HG03045 (cell line): Measurements from ENCODE around the gene XIRP2.
"Not testable (repeated sequence)": the region's sequence is repeated elsewhere in the genome, so short reads cannot be mapped to it uniquely, and the experiment has no call there.

Experiments
- ATAC-seq: cut with Tn5 transposase; IDR thresholded peaks from one replicate; pipeline ENCODE4 v1.9.1; 2021; ENCODE audit warnings: mild to moderate bottlenecking, moderate library complexity; ENCODE audit not compliant: unreplicated experiment

Gene XIRP2

DNA sequence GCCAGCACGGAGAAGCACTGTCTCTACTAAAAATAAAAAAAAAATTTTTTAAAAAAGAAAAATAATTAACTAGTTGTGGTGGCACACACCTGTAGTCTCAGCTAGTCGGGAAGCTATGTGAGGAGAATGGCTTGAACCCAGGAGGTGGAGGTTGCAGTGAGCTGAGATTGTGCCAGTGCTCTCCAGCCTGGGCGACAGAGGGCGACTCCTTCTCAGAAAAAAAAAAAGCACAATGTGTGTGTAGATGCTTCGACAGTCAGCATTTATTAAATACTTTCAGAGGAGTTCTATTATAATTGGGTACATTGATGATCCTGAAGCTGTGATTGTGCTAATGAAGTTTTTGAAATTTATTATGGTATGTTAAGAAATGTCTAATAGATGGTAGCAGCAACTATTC lies 46.5 kb downstream of the XIRP2 start:
- ATAC-seq, result no peak

GRCh38 chr2:166942377-166942776 lies 54.1 kb downstream of the XIRP2 start:
- ATAC-seq, result no peak

- no peak for ATAC-seq
These were observed 56.6 kb downstream of the XIRP2 start for GRCh38 chr2:166944909-166945308.

DNA sequence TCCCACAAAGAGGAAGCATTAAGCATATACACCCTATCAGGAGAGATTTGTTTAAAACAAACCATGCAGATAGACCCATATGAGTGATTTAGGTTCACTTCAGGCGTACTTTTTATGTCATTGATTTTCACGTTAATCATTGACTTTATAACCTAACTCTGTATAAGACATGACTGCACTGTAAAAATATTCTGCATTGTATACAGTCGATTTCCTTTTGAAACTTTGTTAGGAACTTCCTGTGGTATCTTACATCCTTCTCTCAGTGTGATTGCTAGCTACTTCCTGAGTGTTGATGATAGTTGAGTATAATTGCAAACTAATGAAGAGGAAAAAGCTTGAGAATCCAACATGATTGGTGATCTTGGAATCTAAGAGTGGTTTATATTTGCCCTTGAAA lies 69.4 kb downstream of the XIRP2 start:
- no peak for ATAC-seq

DNA sequence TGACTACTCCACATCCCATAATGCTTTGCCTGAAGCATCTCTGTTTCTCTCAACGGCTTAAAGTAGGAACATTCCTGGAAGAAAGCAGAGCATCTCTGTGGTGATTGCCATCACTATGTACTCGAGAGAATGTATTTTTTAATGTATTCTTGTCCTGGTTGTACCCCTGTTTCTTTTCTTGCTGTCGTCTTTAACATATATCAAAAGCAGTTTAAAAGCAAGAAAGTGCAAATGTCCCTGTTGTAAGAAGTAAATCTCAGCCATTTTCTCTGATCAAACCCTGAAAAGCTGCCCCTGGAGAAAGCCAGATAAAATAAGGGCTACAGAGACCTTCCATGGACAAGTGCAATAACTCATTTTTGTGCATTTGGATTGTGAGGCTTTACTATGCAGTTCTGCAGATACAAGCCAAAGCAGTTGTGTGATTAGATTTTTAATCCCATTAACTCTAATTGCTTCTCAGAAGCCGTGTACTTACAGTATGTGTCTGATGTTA lies 70.8 kb downstream of the XIRP2 start:
- ATAC-seq, result no peak

- ATAC-seq, result no peak
These were observed 71.3 kb downstream of the XIRP2 start for GRCh38 chr2:166959556-166959955.

DNA sequence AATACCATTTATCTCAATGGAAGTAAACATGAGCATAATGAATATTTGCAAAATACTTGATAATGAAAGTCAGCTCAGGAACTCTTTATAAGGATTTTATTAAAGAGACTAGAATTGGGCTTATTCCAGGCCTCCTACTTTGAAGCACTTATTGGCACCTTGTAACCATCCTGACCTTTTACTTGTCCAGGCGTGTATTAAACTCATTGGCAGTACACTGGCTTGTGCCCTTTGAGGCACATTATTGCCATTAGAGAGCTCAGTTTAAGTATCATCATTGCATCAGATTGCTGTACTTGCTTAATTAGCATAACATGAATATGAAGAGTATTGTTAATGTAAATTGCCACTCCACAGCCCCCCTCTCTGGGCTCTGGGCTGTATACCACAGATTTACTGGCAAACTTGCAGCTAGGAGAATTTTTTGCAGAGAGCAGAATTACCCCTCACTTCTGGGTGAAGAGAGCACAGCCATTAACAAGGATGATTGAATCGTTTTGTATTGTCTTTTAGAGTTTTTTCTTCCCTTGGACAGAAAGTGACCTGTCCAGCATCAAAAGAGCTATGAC lies 72.5 kb downstream of the XIRP2 start:
- no peak for ATAC-seq

- no peak for ATAC-seq
These were observed 73.7 kb downstream of the XIRP2 start for GRCh38 chr2:166961933-166962332.

DNA sequence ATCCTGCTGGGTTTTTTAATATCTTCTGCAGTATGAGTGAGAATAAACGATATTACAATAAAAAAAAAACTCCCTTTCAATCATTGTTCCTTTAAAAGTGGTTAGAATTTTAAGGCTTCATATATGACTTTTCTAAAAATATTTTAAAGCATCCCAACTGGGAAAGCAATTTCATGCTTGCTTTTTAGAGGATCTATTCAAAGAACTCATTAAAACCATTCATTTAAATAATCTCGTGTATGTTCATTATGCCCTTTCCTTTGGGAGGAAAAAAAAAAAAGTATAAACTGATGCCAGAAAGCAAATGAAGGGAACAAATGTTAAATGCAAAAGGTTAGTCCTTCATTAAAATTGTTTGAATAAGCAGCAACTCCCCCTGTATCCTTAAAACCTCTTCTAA lies 81.2 kb downstream of the XIRP2 start:
- no peak for ATAC-seq

DNA sequence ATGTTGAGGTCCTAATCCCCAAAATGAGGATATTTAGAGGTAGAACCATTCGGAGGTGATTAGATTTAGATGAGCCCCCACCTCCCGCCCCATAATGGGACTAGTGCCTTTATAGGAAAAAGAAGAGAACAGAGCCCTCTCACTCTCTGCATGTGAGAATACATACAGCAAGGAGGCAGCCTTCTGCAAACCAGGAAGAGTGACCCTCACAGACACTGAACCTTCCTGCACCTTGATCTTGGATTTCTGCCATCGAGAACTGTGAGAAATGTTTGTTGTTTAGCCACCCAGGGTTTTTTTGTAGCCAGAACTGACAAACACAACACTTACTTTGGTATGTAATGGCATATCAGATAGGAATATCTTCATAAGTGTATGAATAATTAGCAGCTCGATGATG lies 83.7 kb downstream of the XIRP2 start:
- ATAC-seq, result no peak

DNA sequence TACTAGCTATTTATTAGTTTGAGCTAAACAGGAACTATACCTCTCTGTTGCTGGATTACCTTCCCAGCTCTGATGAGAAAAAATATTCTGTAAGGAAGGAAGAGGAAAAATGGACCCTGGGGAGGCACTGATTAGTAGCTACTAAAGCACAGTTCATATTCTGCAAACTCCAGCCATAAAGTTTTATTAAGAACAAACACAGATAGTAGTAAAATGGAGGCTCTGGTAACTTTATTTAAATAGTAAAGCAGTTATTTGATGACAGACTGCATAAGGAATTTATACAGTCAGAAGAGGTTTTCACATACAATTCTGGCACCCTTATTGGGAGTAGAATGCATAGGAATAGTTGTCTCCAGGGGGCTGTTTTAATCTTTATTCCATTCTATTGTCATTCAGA lies 84.1 kb downstream of the XIRP2 start:
- no peak for ATAC-seq

- ATAC-seq, result no peak
These were observed 95.9 kb downstream of the XIRP2 start for GRCh38 chr2:166984188-166984587.

DNA sequence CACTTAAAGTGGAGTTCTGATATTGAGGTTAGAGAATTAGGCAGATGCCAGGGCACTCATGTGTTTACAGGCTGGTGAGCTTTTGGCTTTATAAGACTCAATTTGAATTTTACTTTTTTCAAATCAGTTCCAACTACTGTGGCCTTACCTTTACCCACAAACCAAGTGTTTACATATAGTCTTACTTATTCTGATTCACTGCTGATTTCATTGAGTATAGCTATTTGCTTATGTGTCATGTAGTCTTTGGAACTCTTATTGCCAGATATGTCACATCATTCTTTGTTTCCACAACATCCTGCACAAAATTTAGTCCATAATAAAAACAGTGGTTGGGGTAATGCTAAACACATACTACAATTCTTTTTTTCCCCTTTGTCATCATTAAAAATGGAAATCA lies 96.5 kb downstream of the XIRP2 start:
- ATAC-seq, result no peak

GRCh38 chr2:166994588-166995336 lies 106.5 kb downstream of the XIRP2 start:
- no peak for ATAC-seq

DNA sequence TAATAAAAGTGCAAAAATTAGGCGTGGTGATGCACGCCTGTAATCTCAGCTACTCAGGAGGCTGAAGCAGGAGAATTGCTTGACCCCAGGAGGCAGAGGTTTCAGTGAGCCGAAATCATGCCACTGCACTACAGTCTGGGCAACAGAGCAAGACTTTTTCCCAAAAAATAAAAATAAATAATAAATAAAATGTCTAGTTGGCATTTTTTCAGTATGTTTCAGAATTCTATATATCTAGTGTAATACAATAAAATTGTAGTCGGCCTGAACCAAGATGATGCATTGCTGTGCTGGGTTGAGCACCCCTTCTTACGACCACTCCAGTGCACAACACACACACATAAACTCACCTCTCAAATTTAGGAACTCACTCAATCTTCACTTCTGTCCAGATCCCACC lies 108.2 kb downstream of the XIRP2 start:
- ATAC-seq, result no peak

DNA sequence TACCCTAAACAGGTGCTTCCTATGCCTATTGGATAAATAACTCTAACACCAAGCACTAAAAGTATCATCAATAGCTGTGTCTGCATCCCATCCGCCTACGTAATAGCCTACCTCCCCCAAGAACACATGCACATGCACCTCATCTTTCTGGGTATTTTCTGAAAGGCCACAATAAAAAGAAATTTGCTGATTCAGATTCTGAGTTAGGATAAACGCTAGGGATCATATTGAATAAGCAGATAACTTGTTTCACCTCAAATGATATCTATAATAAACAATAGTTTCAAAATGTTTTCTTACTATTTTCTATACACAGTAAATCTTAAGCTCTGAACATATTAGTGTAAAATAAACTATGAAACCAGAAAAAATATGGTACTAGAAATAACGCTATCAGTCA lies 112.9 kb downstream of the XIRP2 start:
- no peak for ATAC-seq

- ATAC-seq, result no peak
These were observed 116.8 kb downstream of the XIRP2 start for GRCh38 chr2:167005096-167005495.

- no peak for ATAC-seq
These were observed 124.9 kb downstream of the XIRP2 start for GRCh38 chr2:167013227-167013626.

DNA sequence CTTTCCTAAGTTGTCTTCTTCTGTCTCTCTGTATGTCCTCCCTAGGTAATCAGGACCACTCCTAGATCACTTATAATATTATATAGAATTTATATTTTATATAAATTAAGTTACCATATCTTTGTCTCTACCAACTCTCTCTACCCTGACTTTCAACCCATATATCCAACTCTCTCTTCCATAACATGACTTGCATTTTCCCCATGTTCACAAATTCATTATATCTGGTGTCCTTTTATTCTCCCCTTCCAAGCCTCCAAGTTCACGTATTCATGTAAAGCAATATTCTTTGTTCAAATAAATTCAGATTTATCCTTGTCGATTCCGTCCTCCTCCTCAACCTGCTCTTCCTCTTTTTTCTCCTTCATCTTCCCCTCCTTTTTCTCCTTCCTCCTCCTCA lies 127.5 kb downstream of the XIRP2 start:
- ATAC-seq, result no peak

DNA sequence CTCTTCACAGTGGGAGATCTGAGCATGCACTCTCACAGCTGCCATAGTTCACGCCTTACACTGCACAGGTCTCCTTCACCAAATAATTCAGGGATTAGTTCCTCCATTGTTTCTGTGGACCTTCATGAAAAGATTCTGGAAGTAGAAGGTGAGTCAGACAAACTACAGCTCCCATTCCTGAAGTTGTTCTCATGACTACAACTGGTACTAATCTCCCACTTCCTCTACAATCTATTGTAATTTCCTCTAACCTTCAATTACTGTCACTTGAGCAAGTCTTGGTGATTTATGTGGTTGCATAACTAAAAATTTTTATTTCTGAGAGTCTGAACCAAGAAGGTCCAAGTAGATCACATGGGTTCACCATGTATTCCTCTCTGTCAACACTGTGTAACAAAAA lies 128.7 kb downstream of the XIRP2 start:
- ATAC-seq, result no peak

GRCh38 chr2:167018590-167018989 lies 130.3 kb downstream of the XIRP2 start:
- no peak for ATAC-seq

- ATAC-seq, result no peak
These were observed 140.2 kb downstream of the XIRP2 start for GRCh38 chr2:167028503-167028902.

DNA sequence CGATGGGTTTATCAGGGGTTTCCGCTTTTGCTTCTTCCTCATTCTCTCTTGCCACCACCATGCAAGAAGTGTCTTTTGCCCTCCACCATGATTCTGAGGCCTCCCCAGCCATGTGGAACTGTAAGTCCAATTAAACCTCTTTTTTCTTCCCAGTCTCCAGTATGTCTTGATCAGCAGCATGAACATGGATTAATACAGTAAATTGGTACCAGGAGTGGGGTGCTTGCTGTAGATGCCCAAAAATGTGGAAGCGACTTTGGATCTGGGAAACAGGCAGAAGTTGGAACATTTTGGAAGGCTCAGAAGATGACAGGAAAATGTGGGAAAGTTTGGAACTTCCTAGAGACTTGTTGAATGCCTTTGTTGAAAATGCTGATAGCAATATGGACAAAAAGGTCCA lies 146.7 kb downstream of the XIRP2 start:
- ATAC-seq, result not testable (repeated sequence)
